ENCODE results near the gene ARL17A. TPM values are rescaled to one million over a fixed set of nuclear protein-coding genes. Genes with fewer than 3 reads are reported as not detected.
"Not testable (repeated sequence)": the region's sequence is repeated elsewhere in the genome, so short reads cannot be mapped to it uniquely, and the experiment has no call there.

Gene ARL17A
- total and polyA plus RNA-seq, 4 experiments from 2014 or later: 8.2 to 49.4 (median 28.3) TPM

GRCh38 chr17:46613876-46614275 lies 34.4 kb upstream of the ARL17A start:
- H3K36me3 ChIP-seq (ENCODE audit: insufficient read depth, low read length); H3K9me3 ChIP-seq (ENCODE audit: control insufficient read depth in 1 of 2, low read length in 2 of 2); H3K27ac Mint-ChIP-seq; POLR2A ChIA-PET (ENCODE audit: partially characterized antibody); CTCF ChIA-PET (ENCODE audit: partially characterized antibody); H3K4me3 ChIP-seq (ENCODE audit: low read length in 2 of 2); H3K4me3 Mint-ChIP-seq; H3K27ac ChIP-seq (ENCODE audit: low read depth, low read length); H3K27me3 Mint-ChIP-seq; DNase-seq; H3K4me1 Mint-ChIP-seq; H3K27me3 ChIP-seq (ENCODE audit: insufficient read depth, low read length); H3K4me1 ChIP-seq (ENCODE audit: insufficient read depth, low read length); intact Hi-C loops (cut with micrococcal nuclease); H3K9me3 Mint-ChIP-seq; H3K36me3 Mint-ChIP-seq: not testable (repeated sequence)

- H3K4me3 ChIP-seq (ENCODE audit: low read length in 2 of 2); H3K9me3 Mint-ChIP-seq; H3K9me3 ChIP-seq (ENCODE audit: control insufficient read depth in 1 of 2, low read length in 2 of 2); H3K27ac ChIP-seq (ENCODE audit: low read depth, low read length); POLR2A ChIA-PET (ENCODE audit: partially characterized antibody); H3K27me3 ChIP-seq (ENCODE audit: insufficient read depth, low read length); H3K27me3 Mint-ChIP-seq; H3K4me1 ChIP-seq (ENCODE audit: insufficient read depth, low read length); intact Hi-C loops (cut with micrococcal nuclease); H3K36me3 Mint-ChIP-seq; H3K36me3 ChIP-seq (ENCODE audit: insufficient read depth, low read length); H3K27ac Mint-ChIP-seq; CTCF ChIA-PET (ENCODE audit: partially characterized antibody); H3K4me3 Mint-ChIP-seq; H3K4me1 Mint-ChIP-seq; DNase-seq: not testable (repeated sequence)
Observed at GRCh38 chr17:46611304-46611703, 31.8 kb upstream of the ARL17A start.

GRCh38 chr17:46603125-46603524 lies 23.6 kb upstream of the ARL17A start:
- H3K4me3 ChIP-seq (ENCODE audit: low read length in 2 of 2); H3K36me3 ChIP-seq (ENCODE audit: insufficient read depth, low read length); H3K27me3 ChIP-seq (ENCODE audit: insufficient read depth, low read length); H3K4me3 Mint-ChIP-seq; H3K4me1 ChIP-seq (ENCODE audit: insufficient read depth, low read length); H3K9me3 Mint-ChIP-seq; H3K27me3 Mint-ChIP-seq; intact Hi-C loops (cut with micrococcal nuclease); H3K27ac Mint-ChIP-seq; H3K9me3 ChIP-seq (ENCODE audit: control insufficient read depth in 1 of 2, low read length in 2 of 2); CTCF ChIA-PET (ENCODE audit: partially characterized antibody); H3K4me1 Mint-ChIP-seq; DNase-seq; POLR2A ChIA-PET (ENCODE audit: partially characterized antibody); H3K36me3 Mint-ChIP-seq; H3K27ac ChIP-seq (ENCODE audit: low read depth, low read length): not testable (repeated sequence)

- H3K4me3 Mint-ChIP-seq; H3K27ac Mint-ChIP-seq; intact Hi-C loops (cut with micrococcal nuclease); H3K9me3 ChIP-seq (ENCODE audit: control insufficient read depth in 1 of 2, low read length in 2 of 2); H3K9me3 Mint-ChIP-seq; H3K36me3 ChIP-seq (ENCODE audit: insufficient read depth, low read length); DNase-seq; CTCF ChIA-PET (ENCODE audit: partially characterized antibody); H3K27me3 Mint-ChIP-seq; H3K4me1 ChIP-seq (ENCODE audit: insufficient read depth, low read length); H3K27me3 ChIP-seq (ENCODE audit: insufficient read depth, low read length); POLR2A ChIA-PET (ENCODE audit: partially characterized antibody); H3K27ac ChIP-seq (ENCODE audit: low read depth, low read length); H3K36me3 Mint-ChIP-seq; H3K4me3 ChIP-seq (ENCODE audit: low read length in 2 of 2); H3K4me1 Mint-ChIP-seq: not testable (repeated sequence)
Observed at GRCh38 chr17:46600767-46601166, 21.3 kb upstream of the ARL17A start.

DNA sequence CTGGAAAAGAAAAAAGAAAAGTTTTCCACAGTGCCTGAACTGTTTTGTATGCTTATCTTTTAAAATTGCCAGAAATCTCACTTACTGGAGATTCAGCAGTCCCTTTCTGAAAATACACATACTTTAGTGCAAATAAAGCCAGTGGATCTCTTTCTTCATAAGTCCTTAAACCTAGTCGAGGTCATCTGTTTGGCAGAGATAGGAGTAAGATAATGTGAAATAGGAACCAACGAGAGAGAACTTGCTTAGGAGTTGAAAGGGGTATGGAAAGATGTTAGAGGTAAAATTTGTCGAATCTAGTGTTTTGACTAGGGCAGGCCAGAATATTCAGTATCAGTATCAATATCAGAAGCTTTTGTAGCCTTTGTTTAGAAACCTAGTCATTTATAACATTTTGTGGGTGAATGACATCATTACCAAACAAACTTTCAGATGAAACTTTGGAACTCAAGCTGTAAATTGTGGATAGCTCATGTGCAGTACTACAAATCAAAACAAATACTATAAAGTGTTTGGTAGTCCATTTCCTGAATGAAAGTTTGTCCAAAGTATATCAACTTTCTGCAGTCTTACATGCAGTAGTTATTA lies 18.9 kb upstream of the ARL17A start:
- H3K4me3 Mint-ChIP-seq; CTCF ChIA-PET (ENCODE audit: partially characterized antibody); H3K27ac Mint-ChIP-seq; H3K27ac ChIP-seq (ENCODE audit: low read depth, low read length); H3K4me3 ChIP-seq (ENCODE audit: low read length in 2 of 2); H3K27me3 ChIP-seq (ENCODE audit: insufficient read depth, low read length); H3K9me3 Mint-ChIP-seq; H3K4me1 Mint-ChIP-seq; H3K9me3 ChIP-seq (ENCODE audit: control insufficient read depth in 1 of 2, low read length in 2 of 2); H3K4me1 ChIP-seq (ENCODE audit: insufficient read depth, low read length); H3K36me3 ChIP-seq (ENCODE audit: insufficient read depth, low read length); DNase-seq; intact Hi-C loops (cut with micrococcal nuclease); H3K36me3 Mint-ChIP-seq; POLR2A ChIA-PET (ENCODE audit: partially characterized antibody); H3K27me3 Mint-ChIP-seq: not testable (repeated sequence)

DNA sequence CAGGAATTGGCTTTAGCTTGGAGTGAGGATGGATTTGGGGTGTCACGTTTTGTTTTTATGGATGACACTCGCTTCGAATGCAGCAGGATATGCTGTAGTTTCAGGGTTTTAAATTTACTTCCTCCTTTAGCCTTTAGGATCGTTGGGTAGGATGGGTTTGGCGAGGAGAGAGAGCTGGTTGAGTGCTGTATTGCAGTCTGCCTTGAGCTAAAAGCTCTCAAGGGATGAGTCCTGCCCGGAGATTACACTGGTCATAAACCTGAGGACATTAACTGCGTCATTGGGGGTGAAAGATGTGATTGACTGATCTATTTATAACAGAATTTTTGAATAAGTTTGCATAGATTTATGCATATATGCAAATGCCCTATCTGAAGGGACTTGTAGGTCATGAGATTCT lies 11.8 kb upstream of the ARL17A start:
- H3K9me3 Mint-ChIP-seq; H3K4me3 Mint-ChIP-seq; H3K27ac Mint-ChIP-seq; CTCF ChIA-PET (ENCODE audit: partially characterized antibody); DNase-seq; H3K27me3 ChIP-seq (ENCODE audit: insufficient read depth, low read length); H3K27me3 Mint-ChIP-seq; intact Hi-C loops (cut with micrococcal nuclease); H3K4me3 ChIP-seq (ENCODE audit: low read length in 2 of 2); POLR2A ChIA-PET (ENCODE audit: partially characterized antibody); H3K9me3 ChIP-seq (ENCODE audit: control insufficient read depth in 1 of 2, low read length in 2 of 2); H3K4me1 Mint-ChIP-seq; H3K4me1 ChIP-seq (ENCODE audit: insufficient read depth, low read length); H3K36me3 Mint-ChIP-seq; H3K27ac ChIP-seq (ENCODE audit: low read depth, low read length); H3K36me3 ChIP-seq (ENCODE audit: insufficient read depth, low read length): not testable (repeated sequence)

GRCh38 chr17:46590157-46591146 lies 11.0 kb upstream of the ARL17A start, which contains the start of gene NSF:
TSS of gene NSF (plus strand) at chr17:46590669. CDS start at chr17:46590776, 107 bp downstream.
- H3K4me3 ChIP-seq (ENCODE audit: low read length in 2 of 2); H3K27me3 ChIP-seq (ENCODE audit: insufficient read depth, low read length); intact Hi-C loops (cut with micrococcal nuclease); H3K4me1 Mint-ChIP-seq; H3K27me3 Mint-ChIP-seq; H3K4me3 Mint-ChIP-seq; CTCF ChIA-PET (ENCODE audit: partially characterized antibody); POLR2A ChIA-PET (ENCODE audit: partially characterized antibody); H3K9me3 ChIP-seq (ENCODE audit: control insufficient read depth in 1 of 2, low read length in 2 of 2); H3K27ac ChIP-seq (ENCODE audit: low read depth, low read length); DNase-seq; H3K36me3 Mint-ChIP-seq; H3K36me3 ChIP-seq (ENCODE audit: insufficient read depth, low read length); H3K9me3 Mint-ChIP-seq; H3K27ac Mint-ChIP-seq; H3K4me1 ChIP-seq (ENCODE audit: insufficient read depth, low read length): not testable (repeated sequence)

Measured in CD4-positive, alpha-beta memory T cell (primary cell).